Dermis microvascular lymphatic vessel endothelial cell (primary cell): ENCODE results near the gene LZTS2. TPM values are rescaled to one million over a fixed set of nuclear protein-coding genes. Genes with fewer than 3 reads are reported as not detected.

ENCODE experiments used
- DNase-seq, 2 donors: peaks; one replicate each; pipeline versions ENCODE4 v3.0.0 to v3.0.0-alpha.2; 2010; ENCODE audit warnings: low read depth in 2 of 2
- total RNA-seq: library from RNA; depleted of rRNA; stranded (reverse); fragments of >200 nt; gene quantifications from 2 replicates; pipeline ENCODE4 v1.2.1, GENCODE V29; 2014

The LZTS2 gene
- total RNA-seq, 1 donor from 2014 or later: 33.9 TPM

- peak in 1 of 2 donors; percentile 75 for DNase-seq
Observed at GRCh38 chr10:100997360-100998182, 2.0 kb upstream of the LZTS2 start.

- DNase-seq: peak in 1 of 2 donors; percentile 82
Observed at GRCh38 chr10:100998183-100998990, 1.2 kb upstream of the LZTS2 start.

- peak in 1 of 2 donors; percentile 81 for DNase-seq
Observed at GRCh38 chr10:100998991-100999741, 442 bp upstream of the LZTS2 start.

GRCh38 chr10:101000127-101000914, 713 bp downstream of the LZTS2 start:
- peak in 1 of 2 donors; percentile 27 for DNase-seq

GRCh38 chr10:101000915-101001658, 1.5 kb downstream of the LZTS2 start:
- peak in 1 of 2 donors; percentile 95 for DNase-seq

GRCh38 chr10:101001659-101002035, 2.0 kb downstream of the LZTS2 start:
- no peak for DNase-seq

GRCh38 chr10:101002456-101002855, 2.8 kb downstream of the LZTS2 start:
- no peak for DNase-seq

GRCh38 chr10:101003639-101004206, 4.1 kb downstream of the LZTS2 start:
- no peak for DNase-seq

GRCh38 chr10:101005361-101005760, 5.8 kb downstream of the LZTS2 start:
- no peak for DNase-seq

- no peak for DNase-seq
Observed at GRCh38 chr10:101005869-101006567, 6.4 kb downstream of the LZTS2 start.

GRCh38 chr10:101006593-101007098, 7.0 kb downstream of the LZTS2 start:
- DNase-seq: no peak

- no peak for DNase-seq
Observed at GRCh38 chr10:101007099-101007711, 7.6 kb downstream of the LZTS2 start.

GRCh38 chr10:101007915-101008822, 8.6 kb downstream of the LZTS2 start:
- DNase-seq: no peak

GRCh38 chr10:101008823-101009423, 9.3 kb downstream of the LZTS2 start:
- no peak for DNase-seq

- DNase-seq: no peak
Observed at GRCh38 chr10:101010329-101010728, 10.7 kb downstream of the LZTS2 start.

- peak in 1 of 2 donors; percentile 17 for DNase-seq
Observed at GRCh38 chr10:101011517-101012423, 12.2 kb downstream of the LZTS2 start.
